ENCODE data around the gene DUSP2.

DUSP2 gene

DNA sequence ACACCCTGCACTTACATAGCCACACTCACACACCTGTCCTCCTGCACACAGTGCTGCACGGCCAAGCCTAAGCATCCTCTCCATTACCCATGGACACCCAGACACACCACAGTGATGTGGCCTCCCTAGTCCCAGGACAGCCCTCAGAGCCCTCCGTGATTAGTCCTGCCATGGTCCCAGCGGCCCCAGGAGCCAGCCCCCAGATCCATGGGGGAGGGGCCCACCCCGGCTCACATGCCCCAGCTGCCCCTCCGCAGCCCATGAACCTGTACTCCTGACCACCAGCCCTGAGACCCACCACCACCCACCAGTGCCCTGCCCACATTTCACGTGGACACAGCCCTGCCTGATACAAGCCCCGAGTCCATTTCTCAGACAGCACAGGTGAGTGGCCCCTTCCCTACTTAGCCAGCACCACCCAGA lies 8.1 kb upstream of the DUSP2 start:
- no peak for DNase-seq
- H3K36me3 ChIP-seq (ENCODE audit: control insufficient read depth in 4 of 4, insufficient read depth in 4 of 4, low read length in 3 of 4), result no peaks in the 10 kb centered on the region
- ChIA-PET POLR2A (no interaction called here), CTCF (interaction anchor here (0.5 to 2.3 kb wide), 2 partner anchors 20 to 111 kb away, joined by 3 to 13 read pairs; no protein-coding TSS in a partner anchor)
- H3K4me3 ChIP-seq (ENCODE audit: control insufficient read depth in 1 of 7, extremely low read depth in 1 of 7, insufficient read depth in 4 of 7, low read depth in 2 of 7, low read length in 6 of 7), result no peak overlapping the region
- 93% methylated on average over 3 of the region's 7 CpGs for WGBS (ENCODE audit: insufficient coverage)
- no peak overlapping the region for H3K27ac ChIP-seq (ENCODE audit: insufficient read depth in 1 of 2, low read depth in 1 of 2, low read length in 2 of 2, poor library complexity in 1 of 2, severe bottlenecking in 2 of 2)
- H3K4me1 ChIP-seq (ENCODE audit: control extremely low read depth in 1 of 4, control insufficient read depth in 4 of 4, insufficient read depth in 4 of 4, low read length in 3 of 4), result peaks cover 3 to 38% (median 26%) of the 10 kb centered on the region in 4 experiments
- no peaks in the 10 kb centered on the region for H3K9me3 ChIP-seq (ENCODE audit: control extremely low read depth in 1 of 5, control insufficient read depth in 4 of 5, insufficient read depth in 2 of 5, low read depth in 1 of 5, low read length in 4 of 5)
- H3K27me3 ChIP-seq (replicated peaks in 2 of 5; ENCODE audit: control insufficient read depth in 4 of 5, insufficient read depth in 5 of 5, low read length in 4 of 5), result no peaks in the 10 kb centered on the region

DNA sequence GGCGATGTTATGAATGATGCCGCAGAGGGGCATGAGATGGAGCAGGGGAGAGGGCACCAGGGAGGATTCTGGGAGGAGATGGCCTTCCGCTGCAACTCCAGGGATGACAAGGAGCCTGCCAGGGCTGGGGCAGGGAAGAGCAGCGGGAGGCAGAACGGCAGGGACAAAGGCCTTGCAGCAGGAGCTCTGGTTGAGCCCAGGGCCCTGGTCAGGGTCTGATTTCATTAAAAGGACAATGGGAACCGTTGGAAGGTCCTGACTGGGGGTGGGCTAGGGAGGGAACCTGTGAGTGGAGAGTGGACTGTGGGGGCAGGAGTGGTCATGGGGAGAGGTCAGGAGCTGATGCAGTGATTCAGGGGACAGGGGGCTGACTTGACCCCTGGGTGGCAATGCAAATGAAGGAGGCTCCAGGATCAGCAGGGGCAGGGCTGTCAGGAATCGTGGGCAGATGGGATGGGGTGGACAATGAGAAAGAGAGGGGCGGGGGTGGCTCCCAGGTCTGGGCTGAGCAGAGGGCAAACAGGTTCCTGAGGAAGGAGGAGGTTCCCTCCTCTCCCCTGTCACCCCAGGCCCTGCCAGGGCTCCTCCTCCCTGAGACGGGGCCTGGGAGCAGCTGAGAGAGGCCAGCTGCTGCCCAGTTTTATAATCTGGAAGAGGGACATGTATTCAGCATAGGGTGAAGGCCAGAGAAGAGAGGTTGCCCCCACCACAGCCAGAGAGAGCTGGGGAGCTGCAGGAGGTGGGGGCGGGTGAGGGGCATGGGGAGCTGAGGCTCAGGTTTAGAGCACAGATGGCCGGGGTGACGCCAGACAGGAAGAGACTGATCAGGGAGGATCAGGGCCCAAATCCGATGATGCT lies 7.3 kb upstream of the DUSP2 start:
- Histone ChIP-seq H3K4me1 (ENCODE audit: control extremely low read depth in 1 of 4, control insufficient read depth in 4 of 4, insufficient read depth in 4 of 4, low read length in 3 of 4) (peaks cover 9 to 38% (median 26%) of the 10 kb centered on the region in 4 experiments), H3K9me3 (ENCODE audit: control extremely low read depth in 1 of 5, control insufficient read depth in 4 of 5, insufficient read depth in 2 of 5, low read depth in 1 of 5, low read length in 4 of 5) (no peaks in the 10 kb centered on the region), H3K4me3 (ENCODE audit: control insufficient read depth in 1 of 7, extremely low read depth in 1 of 7, insufficient read depth in 4 of 7, low read depth in 2 of 7, low read length in 6 of 7) (no peak overlapping the region), H3K36me3 (ENCODE audit: control insufficient read depth in 4 of 4, insufficient read depth in 4 of 4, low read length in 3 of 4) (no peaks in the 10 kb centered on the region), H3K27ac (ENCODE audit: insufficient read depth in 1 of 2, low read depth in 1 of 2, low read length in 2 of 2, poor library complexity in 1 of 2, severe bottlenecking in 2 of 2) (no peak overlapping the region), H3K27me3 (replicated peaks in 2 of 5; ENCODE audit: control insufficient read depth in 4 of 5, insufficient read depth in 5 of 5, low read length in 4 of 5) (no peaks in the 10 kb centered on the region)
- 93% methylated on average over 13 of the region's 13 CpGs for WGBS (ENCODE audit: insufficient coverage)
- ChIA-PET POLR2A (no interaction called here), CTCF (interaction anchor here (0.5 to 5.9 kb wide), 5 partner anchors 11 to 112 kb away, joined by 3 to 51 read pairs (median 4); partner anchors contain the start of gene ASTL)
- DNase-seq, result no peak

- POLR2A ChIA-PET, result no interaction called here
- WGBS (ENCODE audit: insufficient coverage), result 92% methylated on average over 7 of the region's 9 CpGs
These were observed 6.5 kb upstream of the DUSP2 start for GRCh38 chr2:96151595-96152303.

DNA sequence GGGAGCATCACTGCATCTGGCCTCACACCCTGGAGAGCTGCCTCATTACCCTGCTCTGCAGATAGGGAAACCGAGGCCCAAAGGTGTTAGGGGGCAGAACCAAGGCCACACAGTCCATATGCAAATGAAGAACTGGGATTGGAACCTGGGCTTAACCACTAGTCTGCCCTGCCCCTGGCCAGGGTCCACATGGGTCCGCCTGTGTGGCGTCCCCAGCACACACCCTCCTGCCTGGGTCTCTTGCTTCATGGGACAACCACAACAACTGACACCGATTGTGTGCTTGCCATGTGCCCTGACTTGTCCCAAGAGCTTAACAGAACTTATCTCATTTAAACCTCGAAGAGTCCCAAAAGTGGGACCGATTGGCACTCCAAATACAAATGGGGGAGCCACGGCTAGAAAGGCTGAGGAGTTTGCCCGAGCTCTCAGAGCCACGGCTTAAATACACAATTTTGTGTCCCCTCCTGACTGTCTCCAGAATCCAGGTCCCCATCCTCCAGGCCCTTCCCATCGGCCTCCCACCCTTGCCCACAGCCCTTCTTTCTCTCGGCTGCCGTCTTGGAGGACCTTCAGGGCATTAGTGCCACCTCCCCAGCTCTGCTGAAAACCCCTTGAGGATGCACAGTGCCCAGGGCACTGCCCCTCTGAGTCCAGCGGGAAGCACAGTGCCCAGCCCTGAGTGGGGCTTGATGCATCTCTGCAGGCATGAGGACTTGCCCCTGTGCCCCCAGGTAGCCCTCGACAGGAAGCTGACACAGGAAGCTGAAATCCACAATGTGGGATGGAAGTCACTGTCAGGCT lies 5.8 kb upstream of the DUSP2 start:
- Histone ChIP-seq H3K9me3 (ENCODE audit: control extremely low read depth in 1 of 5, control insufficient read depth in 4 of 5, insufficient read depth in 2 of 5, low read depth in 1 of 5, low read length in 4 of 5) (no peaks in the 10 kb centered on the region), H3K27me3 (replicated peaks in 2 of 5; ENCODE audit: control insufficient read depth in 4 of 5, insufficient read depth in 5 of 5, low read length in 4 of 5) (no peaks in the 10 kb centered on the region), H3K4me3 (ENCODE audit: control insufficient read depth in 1 of 7, extremely low read depth in 1 of 7, insufficient read depth in 4 of 7, low read depth in 2 of 7, low read length in 6 of 7) (no peak overlapping the region), H3K27ac (ENCODE audit: insufficient read depth in 1 of 2, low read depth in 1 of 2, low read length in 2 of 2, poor library complexity in 1 of 2, severe bottlenecking in 2 of 2) (no peak overlapping the region), H3K36me3 (ENCODE audit: control insufficient read depth in 4 of 4, insufficient read depth in 4 of 4, low read length in 3 of 4) (no peaks in the 10 kb centered on the region), H3K4me1 (ENCODE audit: control extremely low read depth in 1 of 4, control insufficient read depth in 4 of 4, insufficient read depth in 4 of 4, low read length in 3 of 4) (peaks cover 10 to 44% (median 34%) of the 10 kb centered on the region in 4 experiments)
- ChIA-PET CTCF (interaction anchor here (1.0 to 5.9 kb wide), 3 partner anchors 12 to 23 kb away, joined by 3 to 51 read pairs (median 6); partner anchors contain the start of gene ASTL), POLR2A (no interaction called here)
- no peak for DNase-seq
- WGBS (ENCODE audit: insufficient coverage), result 97% methylated on average over 13 of the region's 14 CpGs

More at GRCh38 chr2:96151595-96152303, 6.5 kb upstream of the DUSP2 start:
- Histone ChIP-seq H3K36me3 (ENCODE audit: control insufficient read depth in 4 of 4, insufficient read depth in 4 of 4, low read length in 3 of 4) (no peaks in the 10 kb centered on the region), H3K4me3 (ENCODE audit: control insufficient read depth in 1 of 7, extremely low read depth in 1 of 7, insufficient read depth in 4 of 7, low read depth in 2 of 7, low read length in 6 of 7) (no peak overlapping the region), H3K27ac (ENCODE audit: insufficient read depth in 1 of 2, low read depth in 1 of 2, low read length in 2 of 2, poor library complexity in 1 of 2, severe bottlenecking in 2 of 2) (no peak overlapping the region), H3K27me3 (replicated peaks in 2 of 5; ENCODE audit: control insufficient read depth in 4 of 5, insufficient read depth in 5 of 5, low read length in 4 of 5) (no peaks in the 10 kb centered on the region), H3K4me1 (ENCODE audit: control extremely low read depth in 1 of 4, control insufficient read depth in 4 of 4, insufficient read depth in 4 of 4, low read length in 3 of 4) (peaks cover 10 to 38% (median 26%) of the 10 kb centered on the region in 4 experiments), H3K9me3 (ENCODE audit: control extremely low read depth in 1 of 5, control insufficient read depth in 4 of 5, insufficient read depth in 2 of 5, low read depth in 1 of 5, low read length in 4 of 5) (no peaks in the 10 kb centered on the region)
- no peak for DNase-seq
- CTCF ChIA-PET, result interaction anchor here (0.9 to 5.9 kb wide), 4 partner anchors 12 to 26 kb away, joined by 4 to 51 read pairs (median 5); partner anchors contain the start of gene ASTL

DNA sequence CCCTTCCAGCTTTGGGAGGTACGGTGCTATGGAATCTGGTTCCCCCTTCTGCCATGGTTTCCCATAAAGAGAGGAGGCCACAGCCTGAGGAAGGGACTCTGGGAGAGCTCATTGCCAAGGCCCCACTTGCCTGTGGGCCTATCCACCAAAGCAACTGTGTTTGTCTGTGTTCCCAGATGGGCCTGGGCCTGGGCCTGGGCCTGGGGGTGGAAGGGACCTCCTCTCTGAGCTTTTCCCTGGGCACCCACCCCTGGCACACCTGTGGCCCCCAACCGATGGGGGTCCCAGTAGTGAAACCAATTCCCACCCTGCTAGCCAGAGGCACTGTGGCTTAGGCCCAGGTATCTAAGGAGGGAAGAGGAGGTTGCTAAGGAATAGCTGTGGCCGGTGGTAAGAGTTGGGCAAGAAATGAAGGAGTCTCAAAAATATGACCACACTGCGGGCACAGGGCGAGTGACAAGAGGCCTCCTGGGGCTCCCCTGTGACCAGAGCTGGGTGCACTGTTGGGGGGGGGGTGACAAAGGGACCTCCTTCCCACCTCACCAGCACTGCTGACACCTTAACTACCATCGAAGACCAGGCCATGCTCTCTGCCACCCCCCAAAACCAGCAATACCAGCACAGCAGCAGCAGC lies 4.9 kb upstream of the DUSP2 start:
- 100% methylated on average over 2 of the region's 6 CpGs for WGBS (ENCODE audit: insufficient coverage)
- CTCF ChIA-PET, result interaction anchor here (1.0 to 5.9 kb wide), 3 partner anchors 11 to 24 kb away, joined by 3 to 51 read pairs (median 6); partner anchors contain the start of gene ASTL
- Histone ChIP-seq H3K4me3 (ENCODE audit: control insufficient read depth in 1 of 7, extremely low read depth in 1 of 7, insufficient read depth in 4 of 7, low read depth in 2 of 7, low read length in 6 of 7) (no peak overlapping the region), H3K9me3 (ENCODE audit: control extremely low read depth in 1 of 5, control insufficient read depth in 4 of 5, insufficient read depth in 2 of 5, low read depth in 1 of 5, low read length in 4 of 5) (no peaks in the 10 kb centered on the region), H3K27me3 (replicated peaks in 2 of 5; ENCODE audit: control insufficient read depth in 4 of 5, insufficient read depth in 5 of 5, low read length in 4 of 5) (no peaks in the 10 kb centered on the region), H3K4me1 (ENCODE audit: control extremely low read depth in 1 of 4, control insufficient read depth in 4 of 4, insufficient read depth in 4 of 4, low read length in 3 of 4) (peaks cover 10 to 52% (median 42%) of the 10 kb centered on the region in 4 experiments), H3K27ac (ENCODE audit: insufficient read depth in 1 of 2, low read depth in 1 of 2, low read length in 2 of 2, poor library complexity in 1 of 2, severe bottlenecking in 2 of 2) (no peak overlapping the region), H3K36me3 (ENCODE audit: control insufficient read depth in 4 of 4, insufficient read depth in 4 of 4, low read length in 3 of 4) (no peaks in the 10 kb centered on the region)
- DNase-seq, result no peak
- POLR2A ChIA-PET, result no interaction called here
